NCI-H2171 (cell line): ENCODE measurements around the gene OXCT2.
"Not testable (repeated sequence)": the region's sequence is repeated elsewhere in the genome, so short reads cannot be mapped to it uniquely, and the experiment has no call there.

Experiments
- DNase-seq: peaks from one replicate; lab custom pipeline; 2025; lab: John Stamatoyannopoulos, UW

The OXCT2 gene

DNA sequence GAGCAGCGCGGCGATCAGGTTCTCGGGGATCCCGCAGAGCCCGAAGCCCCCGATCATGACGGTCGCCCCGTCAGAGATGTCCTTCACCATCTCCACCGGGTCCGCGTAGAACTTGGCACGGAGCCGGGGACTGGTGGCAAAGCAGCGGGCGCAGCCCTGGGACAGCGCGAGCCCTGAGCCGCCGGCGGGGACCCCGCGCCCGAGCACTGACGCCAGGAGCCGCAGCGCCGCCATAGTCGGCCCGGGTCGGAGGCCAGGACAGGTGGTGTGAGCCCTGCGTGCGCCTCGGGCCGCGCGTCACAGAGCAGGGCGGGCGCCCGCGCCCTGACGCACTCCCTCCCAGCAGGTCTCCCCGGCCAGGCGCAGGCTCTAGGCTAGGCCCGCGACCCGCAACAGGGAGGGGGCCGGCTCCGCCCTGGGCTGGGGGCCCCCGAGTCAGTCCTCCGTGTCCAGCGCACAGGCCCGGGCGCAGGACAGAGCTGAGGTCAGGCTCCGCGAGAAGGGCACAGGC lies at the start of gene OXCT2:
TSS of gene OXCT2 (minus strand) at position 327 of the 511 bp plus-strand sequence. CDS start at position 234, 93 bp downstream.
- not testable (repeated sequence) for DNase-seq

DNA sequence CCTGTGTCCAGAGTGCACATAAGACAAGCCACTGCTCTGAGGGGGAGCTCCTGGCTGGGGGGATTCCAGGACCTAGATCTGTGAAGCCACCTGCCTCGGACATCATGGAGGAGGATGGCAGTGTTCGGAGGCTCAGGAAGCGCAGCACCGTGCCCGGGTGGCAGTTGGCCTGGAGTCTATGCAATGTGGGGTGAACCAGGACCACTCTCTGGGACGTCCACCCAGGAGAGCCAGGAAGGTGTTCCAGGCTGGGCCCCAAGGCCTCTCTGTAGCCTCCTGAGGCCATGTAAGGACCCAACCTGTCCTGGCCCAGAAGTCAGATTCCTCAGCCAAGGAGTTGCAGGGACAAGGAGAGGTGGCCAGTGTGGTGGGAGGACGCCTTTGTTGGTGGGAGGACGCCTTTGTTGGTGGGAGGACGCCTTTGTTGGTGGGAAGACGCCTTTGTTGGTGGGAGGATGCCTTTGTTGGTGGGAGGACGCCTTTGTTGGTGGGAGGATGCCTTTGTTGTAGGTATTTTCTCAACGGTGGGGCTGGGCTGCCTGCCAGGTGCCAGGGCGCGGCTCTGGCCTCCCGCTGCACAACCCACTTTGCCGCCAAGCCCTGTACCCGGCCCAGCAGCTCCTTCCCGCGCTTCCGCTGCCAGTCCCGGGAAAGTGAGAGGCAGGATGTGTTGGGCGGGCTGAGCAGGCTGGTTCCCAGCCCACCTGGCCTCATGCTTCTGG lies 48.1 kb upstream of the OXCT2 start:
- DNase-seq: no peak

DNA sequence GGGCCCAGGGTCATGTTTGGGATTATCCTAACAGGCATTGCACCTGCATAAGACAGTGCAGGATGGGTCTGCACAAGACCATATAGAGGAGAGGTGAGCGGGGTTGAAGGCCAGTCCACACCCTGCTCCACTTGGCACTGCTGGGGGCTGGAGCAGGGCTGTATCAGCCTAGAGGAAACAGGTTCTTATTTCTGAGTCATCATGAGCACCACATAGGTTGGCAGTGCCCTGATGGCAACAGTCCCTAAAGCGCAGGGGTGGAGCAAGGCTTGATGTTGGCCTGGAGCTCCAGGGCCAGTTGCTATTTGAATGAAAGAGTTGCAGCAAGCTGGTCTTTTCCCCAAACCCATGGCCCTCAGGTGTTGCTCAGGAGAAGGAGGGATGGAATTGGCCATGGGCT lies 47.3 kb upstream of the OXCT2 start:
- no peak for DNase-seq

DNA sequence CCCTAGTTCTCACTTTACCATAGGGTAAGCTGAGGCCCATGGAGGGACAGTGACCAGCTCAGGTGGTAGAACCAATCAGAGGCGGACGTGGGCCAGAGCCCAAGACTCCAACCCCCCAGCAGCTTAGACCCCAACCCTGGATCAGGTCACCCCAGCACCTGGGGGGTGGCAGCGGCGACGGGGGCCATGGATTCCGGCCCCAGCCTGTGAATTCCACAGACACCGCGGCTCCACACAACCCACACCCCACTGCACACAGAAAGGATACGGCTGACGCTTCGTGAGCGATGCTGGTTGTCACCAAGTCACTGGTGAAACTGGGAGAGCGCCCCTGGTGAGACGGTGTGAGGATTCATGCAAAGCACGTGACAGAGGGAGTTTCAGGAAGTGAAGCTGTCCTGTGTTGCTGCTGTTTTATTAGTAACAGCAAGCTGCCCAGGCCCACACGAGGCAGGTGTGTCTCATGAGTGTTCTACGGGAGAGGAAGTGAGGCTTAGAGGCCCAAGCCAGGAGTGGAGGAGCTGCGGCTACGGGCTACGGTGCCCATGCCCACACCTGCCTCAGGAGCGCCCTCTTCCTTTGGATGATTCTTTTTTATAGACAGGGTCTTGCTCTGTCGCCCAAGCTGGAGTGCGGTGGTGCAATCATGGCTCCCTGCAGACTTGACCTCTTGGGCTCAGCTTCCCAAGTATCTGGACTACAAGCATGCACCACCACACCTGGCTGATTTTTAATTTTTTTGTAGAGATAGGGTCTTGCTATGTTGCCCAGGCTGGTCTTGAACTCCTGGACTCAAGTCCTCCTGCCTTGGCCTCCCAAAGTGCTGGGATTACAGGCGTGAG lies 46.2 kb upstream of the OXCT2 start:
- DNase-seq: not testable (repeated sequence)

DNA sequence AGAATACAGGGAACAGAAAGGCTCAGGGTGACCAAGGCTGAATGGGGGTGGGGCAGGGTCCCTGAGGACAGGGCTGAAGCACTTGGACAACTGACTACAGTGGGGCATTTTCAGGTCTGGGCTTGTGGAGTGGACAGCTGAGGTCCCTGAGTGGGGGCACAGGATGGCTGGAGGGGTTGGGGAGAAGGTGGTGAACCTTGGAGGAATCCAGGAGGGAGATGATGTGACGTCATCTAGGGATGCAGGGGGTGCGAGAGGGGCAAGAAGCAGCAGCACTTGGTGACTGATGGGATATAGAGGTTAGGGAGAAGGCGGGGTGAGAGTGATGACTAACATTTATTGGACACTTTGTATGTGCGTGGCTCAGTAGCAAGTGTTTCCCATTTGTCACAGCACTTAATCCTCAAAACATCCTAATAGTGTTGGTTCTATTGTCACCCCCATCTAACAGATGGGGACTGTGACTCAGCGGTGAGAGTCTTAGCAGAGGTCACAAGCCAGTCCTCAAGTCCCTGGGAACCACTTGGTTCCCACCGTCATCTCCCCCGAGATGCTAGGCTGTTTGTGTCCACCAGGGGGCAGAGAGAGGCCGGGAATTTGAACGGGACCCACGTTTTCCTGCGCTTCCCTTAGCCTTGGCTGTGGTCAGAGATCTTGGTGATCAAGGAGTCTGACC lies 45.4 kb upstream of the OXCT2 start:
- peak; percentile 26 for DNase-seq

DNA sequence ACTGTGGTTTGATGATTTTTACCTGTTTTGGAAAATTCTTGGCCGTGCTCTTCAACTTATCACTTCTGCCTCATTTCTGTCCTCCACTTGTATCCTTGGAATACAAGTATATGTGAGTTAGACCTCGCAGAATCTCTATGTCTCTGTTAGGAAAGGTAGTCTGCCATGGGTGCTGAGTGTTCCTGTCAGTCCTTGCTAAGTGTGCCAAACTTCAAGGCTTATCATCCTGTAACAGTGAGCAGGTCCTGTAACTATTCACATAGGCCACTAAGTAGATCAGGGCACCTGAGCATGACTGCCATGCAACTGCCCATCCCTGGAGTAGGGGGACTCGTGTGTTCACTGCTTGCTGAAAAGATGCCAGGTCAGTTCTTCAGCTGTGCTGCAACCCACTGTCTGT lies 41.8 kb upstream of the OXCT2 start:
- DNase-seq: no peak

DNA sequence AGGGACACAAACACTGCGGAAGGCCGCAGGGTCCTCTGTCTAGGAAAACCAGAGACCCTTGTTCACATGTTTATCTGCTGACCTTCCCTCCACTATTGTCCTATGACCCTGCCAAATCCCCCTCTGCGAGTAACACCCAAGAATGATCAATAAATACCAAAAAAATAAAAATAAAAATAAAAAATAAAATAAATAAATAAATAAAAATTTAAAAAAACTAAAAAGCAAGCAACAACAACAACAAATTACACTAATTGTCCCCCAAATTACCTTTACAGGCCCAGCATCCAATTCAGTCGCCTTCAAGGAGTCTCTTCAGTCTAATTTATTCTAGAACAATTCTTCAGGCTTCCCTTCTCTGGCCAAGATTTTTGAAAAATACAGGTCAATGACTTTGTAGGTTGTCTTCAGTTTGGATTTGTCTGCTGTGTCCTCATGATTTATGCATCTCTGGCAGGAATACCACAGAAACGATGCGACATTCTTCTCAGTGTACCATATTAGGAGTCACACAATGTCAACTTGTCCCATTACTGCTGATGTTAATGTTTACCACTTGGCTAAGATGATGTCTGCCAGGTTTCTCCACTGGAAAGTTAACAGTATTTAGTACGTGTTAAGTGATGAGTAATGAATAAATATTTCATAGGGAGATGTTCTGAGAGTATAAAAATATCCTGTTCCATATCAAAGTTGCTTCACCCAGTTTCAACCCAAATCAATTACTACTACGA lies 37.8 kb upstream of the OXCT2 start:
- no peak for DNase-seq

DNA sequence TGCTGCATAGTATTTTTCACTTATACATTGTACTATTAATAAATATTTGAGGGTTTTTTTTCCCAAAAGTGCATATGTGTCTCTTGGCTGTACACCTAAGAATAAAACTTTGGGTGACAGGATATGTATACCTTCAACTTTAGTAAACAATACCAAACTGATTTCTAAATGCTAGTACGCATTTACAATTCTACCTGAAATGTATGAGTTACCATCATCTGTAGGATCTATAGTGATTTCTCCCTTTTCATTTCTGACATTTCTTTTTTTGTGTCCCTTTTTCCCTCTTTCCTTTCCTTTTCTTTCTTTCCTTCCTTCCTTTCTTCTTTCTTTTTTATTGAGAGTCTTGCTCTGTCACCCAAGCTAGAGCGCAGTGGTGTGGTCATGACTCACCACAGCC lies 34.2 kb upstream of the OXCT2 start:
- no peak for DNase-seq

DNA sequence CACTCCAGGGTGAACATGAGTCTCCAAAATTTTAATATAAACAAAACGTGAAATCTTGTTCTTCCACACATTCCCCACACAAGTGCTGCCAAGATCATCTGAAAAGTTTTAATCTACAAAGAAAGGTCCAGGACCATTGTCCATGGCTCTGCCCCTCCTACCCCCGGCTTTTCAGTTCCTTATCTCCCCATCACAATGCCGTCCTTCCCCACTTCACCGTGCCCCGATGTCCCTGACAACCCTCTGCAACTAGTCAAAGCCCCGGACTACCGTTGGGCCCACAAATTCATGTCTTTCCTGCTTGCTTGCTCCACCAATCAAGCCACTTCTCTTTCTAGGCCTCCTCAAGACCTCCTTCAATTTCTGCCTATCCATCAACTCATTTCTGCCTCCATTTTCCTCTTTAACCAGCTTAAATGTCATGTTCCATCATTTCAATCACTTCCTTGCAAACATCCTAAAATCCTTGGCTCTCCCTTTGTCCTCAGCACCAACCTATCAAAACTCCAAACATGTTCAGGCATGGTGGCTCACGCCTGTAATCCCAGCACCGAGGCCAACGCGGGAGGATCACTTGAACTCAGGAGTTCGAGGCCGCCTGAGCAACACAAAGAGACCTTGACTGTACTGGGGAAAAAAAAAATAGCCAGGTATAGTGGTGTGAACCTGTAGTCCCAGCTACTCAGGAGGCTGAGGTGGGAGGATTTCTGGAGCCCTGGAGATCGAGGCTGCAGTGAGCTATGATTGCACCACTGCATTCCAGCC lies 31.5 kb upstream of the OXCT2 start:
- no peak for DNase-seq

DNA sequence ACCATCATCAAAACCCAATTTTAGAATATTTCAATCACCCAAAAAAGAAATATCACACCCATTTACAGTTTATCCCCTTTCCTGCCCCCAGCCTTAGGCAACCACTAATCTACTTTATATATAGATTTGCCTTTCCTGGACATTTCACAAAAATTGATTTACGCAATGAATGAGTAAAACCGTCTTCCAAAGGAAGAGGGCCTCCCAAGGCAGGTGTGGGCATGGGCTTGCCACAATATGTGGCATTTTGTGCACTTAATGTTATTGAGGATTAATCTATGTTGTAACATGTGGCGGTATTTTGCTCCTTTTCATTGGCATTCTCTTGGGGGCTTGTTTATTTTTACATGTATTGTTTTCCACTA lies 29.3 kb upstream of the OXCT2 start:
- no peak for DNase-seq

DNA sequence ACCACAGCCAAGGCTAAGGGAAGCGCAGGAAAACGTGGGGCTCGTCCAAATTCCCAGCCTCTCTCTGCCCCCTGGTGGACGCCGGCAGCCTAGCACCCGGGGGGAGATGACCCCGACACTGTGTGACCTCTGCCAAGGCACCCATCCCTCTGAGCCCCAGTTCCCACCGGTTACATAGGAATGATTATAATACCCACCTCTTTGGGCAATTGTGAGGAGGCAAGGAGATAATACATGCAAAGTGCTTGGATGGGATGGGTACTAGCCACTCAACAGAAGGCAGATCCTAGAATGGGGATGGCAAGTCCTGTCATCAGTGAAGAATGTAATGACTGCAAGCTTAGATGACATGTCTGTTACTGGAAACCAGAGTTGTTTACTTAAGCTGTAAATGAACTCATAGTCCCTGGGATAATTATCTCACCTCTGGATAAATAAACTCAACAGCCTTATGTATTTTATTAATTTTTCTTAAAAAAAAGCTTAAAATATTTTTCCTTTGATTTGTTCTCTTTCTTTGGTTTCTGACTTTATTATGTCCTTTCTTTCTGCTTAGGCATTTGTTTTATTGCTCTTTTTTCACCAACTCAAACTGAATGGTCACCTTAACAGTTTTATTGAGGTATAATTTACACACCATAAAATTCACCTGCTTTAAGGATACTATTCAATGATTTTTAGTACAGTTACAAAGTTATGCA lies 28.8 kb upstream of the OXCT2 start:
- no peak for DNase-seq

DNA sequence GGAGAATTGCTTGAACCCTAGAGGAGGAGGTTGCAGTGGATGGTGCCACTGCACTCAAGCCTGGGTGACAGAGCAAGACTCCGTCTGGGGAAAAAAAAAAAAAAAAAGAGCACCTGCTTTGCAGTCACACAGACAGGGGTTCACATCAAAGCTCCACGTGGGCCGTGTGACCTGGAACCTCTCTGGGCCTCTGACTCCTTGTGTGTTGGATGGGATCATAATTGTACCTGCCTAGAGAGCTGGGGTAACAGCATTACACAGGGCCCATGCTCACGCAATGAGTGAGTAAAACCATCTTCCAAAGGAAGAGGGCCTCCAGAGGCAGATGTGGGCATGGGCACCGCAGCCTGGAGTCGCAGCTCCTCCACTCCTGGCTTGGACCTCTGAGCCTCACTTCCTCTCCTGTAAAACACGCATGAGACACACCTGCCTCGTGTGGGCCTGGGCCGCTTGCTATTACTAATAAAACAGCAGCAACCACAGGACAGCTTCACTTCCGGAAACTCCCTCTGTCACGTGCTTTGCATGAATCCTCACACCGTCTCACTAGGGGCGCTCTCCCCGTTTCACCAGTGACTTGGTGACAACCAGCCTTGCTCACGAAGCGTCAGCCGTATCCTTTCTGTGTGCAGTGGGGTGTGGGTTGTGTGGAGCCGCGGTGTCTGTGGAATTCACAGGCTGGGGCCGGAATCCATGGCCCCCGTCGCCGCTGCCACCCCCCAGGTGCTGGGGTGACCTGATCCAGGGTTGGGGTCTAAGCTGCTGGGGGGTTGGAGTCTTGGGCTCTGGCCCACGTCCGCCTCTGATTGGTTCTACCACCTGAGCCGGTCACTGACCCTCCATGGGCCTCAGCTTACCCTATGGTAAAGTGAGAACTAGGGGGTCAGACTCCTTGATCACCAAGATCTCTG lies 28.0 kb upstream of the OXCT2 start:
- DNase-seq: not testable (repeated sequence)

DNA sequence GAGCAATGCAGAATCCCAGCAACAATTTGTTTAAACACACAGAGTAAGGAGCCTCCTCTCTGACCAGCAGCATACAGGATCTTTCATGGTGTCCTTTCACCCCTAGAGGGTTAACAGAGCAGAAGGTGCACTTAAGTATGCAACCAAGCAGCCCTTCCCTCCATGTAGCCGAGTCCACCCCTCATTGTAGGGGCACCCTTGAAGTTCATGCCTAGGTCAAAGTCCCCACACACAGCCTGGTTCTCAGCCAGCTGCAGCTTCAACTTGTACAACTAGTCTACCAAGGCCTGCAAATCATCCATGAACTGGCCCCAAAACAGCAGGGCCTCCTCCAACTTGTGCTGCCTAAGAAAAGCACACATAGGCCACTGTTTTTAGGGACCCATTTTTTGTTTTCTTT lies 24.5 kb upstream of the OXCT2 start:
- DNase-seq: no peak

DNA sequence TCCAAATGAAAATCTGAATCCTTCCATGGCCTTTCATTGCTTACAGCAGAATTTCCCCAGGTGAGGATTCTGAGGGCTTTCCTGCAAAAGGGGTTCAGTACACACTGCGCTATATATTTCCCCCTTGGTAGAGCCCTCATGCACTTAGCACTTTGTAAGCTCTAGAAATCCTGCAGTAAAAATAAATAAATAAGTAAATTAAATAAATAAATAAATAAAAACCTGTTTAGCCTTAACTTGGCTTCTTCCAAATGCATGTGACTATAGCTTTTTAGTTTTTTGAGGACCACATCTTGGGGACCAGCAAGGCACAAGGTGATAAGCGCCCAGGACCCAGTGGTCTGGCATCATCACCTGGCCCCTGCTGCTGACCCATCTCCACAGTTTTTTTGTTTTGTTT lies 20.7 kb upstream of the OXCT2 start:
- DNase-seq: no peak

DNA sequence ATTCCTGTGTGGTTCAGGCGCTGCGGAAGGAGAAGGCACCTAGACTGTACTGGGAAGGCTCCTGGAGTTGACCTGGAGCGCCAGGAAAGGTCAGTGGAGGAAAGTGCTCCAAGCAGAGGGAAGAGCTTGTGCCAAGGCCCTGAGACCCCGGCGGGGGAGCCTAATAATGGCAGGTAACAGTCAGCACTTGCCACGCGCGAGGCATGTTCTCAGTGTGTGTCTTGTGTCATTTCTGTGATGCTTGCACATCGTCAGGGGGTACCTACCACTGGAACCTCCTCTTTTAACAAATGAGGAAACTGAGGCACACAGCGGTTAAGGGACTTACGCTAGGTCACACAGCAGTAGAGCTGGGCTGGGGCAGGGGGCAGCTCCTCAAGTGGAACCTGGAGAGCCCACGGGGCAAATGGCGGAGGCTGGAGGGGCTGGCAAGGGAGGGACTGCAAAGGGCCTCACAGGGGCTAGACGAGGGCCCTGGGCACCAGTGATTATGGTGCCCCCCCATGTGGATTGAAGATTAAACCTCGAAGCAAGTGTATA lies 18.5 kb upstream of the OXCT2 start:
- no peak for DNase-seq

DNA sequence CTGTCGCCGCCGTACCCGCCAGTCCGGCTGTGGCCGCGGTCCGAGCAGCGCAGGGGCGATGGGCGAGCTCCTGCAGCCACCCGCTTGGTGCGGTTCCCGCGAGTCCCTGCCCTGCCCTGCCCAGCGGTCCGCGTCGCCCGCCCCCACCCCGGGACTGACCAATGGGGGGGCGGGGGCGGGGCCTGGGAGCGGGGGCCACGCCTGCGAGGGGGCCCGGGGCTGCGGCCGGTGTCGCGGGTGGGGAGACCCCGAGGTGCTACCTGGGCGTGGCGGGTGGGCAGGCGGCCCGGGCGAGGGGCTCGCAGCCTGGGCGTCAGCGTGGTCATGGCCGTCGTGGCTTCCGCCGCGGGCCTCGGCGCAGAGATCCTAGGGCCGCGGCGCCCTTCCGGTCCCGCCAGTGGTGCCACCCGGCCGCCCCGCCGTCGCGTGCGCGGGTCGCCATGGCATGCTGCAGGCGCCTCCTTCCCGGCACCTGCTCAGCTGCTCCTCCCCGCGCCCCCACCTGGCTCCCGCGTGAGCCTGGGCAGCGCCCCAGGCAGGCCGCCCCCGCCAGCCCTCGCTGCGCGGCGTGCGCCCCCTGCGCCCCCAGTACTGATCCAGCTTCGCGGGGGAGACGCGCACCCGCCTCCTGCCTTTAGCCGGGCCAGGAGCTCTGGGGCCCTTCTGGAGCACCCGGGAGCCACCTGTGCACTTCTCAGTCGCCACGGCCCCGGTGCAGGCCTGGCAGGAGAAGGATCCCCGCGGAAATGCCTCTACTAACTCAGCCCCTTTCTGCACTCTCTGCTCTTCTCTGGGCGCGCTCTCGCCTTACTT lies 17.8 kb upstream of the OXCT2 start, which contains the start of gene BMP8B:
TSS of gene BMP8B (minus strand) at position 108 of the 813 bp plus-strand sequence. CDS start 380 bp downstream, outside the sequence.
- DNase-seq: peak; percentile 65

DNA sequence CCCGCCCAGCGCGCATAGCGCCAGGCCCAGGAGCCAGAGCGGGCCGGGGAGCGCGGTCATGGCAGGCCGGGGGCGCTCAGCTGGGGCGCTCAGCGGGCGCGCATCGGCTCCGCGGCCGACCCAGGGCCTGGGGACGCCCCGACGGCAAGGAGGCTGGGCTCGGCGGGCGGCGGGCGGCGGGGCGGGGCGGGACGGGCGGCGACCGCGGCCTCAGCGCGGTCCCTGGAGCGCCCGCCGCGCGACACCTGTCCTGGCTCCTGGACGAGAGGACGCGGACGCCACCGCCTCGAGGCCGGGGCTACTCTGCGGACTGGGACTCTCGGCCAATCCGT lies 17.2 kb upstream of the OXCT2 start:
- no peak for DNase-seq

DNA sequence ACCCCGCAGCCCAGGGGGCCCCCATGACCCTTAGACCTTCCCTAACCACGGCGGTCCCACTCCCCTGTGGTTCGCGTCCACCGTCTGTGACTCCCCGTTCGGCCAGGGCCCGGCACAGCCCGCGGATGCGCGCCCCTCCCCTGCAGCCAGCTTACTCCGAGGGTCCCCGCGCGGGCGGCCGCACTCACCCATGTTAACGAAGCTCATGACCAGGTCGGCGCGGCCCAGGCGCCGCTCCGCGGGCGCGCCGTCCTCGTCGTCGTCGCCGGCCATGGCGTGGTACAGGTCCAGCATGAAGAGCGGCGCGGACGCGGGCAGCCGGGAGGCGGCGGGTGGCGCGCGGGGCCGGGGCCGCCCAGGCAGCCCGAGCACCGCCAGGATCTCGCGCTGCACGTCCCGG lies 16.8 kb upstream of the OXCT2 start:
- DNase-seq: not testable (repeated sequence)
